H1 (cell line): ENCODE results near the gene PACS1. TPM values are rescaled to one million over a fixed set of nuclear protein-coding genes. Genes with fewer than 3 reads are reported as not detected.

ENCODE experiments used
- CTCF ChIA-PET: fragments of 300-600 bp; sonication (Branson Sonifier 250); formaldehyde crosslinking; loops from one replicate; lab custom pipeline; 2021; ENCODE audit not compliant: partially characterized antibody; lab: Charles Lee
- POLR2A ChIA-PET: fragments of 300-600 bp; sonication (Branson Sonifier 250); formaldehyde crosslinking; loops from one replicate; lab custom pipeline; 2021; ENCODE audit warnings: inconsistent platforms; ENCODE audit not compliant: partially characterized antibody; lab: Charles Lee
- DNase-seq, 2 experiments: peaks; one replicate each; pipeline versions ENCODE4 v3.0.0 to v3.0.0-alpha.2; 2010 to 2022; ENCODE audit warnings: low spot score in 2 of 2, low read depth in 1 of 2, mixed read lengths in 1 of 2
- FAIRE-seq: peaks from 2 replicates; lab custom pipeline; 2011; peaks lifted over from hg19 to GRCh38; lab: Jason Lieb, UNC
- H2AFZ ChIP-seq: 2 replicates; pipeline ENCODE4 v1.8.1; 2012; ENCODE audit warnings: low read length, inconsistent platforms
- H2AK5ac ChIP-seq: 2 replicates; pipeline ENCODE4 v1.6.1; 2013; ENCODE audit warnings: low read depth, low read length
- H2BK120ac ChIP-seq: replicated peaks from 2 replicates; pipeline ENCODE3; 2013; ENCODE audit warnings: low read depth, low read length, inconsistent platforms
- H2BK12ac ChIP-seq: 2 replicates; pipeline ENCODE4 v1.6.1; 2013; ENCODE audit warnings: low read depth, low read length
- H2BK15ac ChIP-seq: 2 replicates; pipeline ENCODE4 v1.6.1; 2013; ENCODE audit warnings: low read length
- H2BK20ac ChIP-seq: 2 replicates; pipeline ENCODE4 v1.6.1; 2013; ENCODE audit warnings: low read length
- H2BK5ac ChIP-seq: 2 replicates; pipeline ENCODE4 v1.6.1; 2013; ENCODE audit warnings: low read depth, low read length
- H3K14ac ChIP-seq: 2 replicates; pipeline ENCODE4 v1.6.1; 2013; ENCODE audit warnings: inconsistent platforms; ENCODE audit not compliant: insufficient read length
- H3K18ac ChIP-seq: 2 replicates; pipeline ENCODE4 v1.6.1; 2013; ENCODE audit warnings: low read length; ENCODE audit errors: extremely low read depth
- H3K23ac ChIP-seq: 2 replicates; pipeline ENCODE4 v1.6.1; 2013; ENCODE audit warnings: inconsistent platforms; ENCODE audit not compliant: insufficient read length
- H3K23me2 ChIP-seq: 2 replicates; pipeline ENCODE4 v1.6.1; 2013; ENCODE audit warnings: low read depth, low read length
- H3K27ac ChIP-seq: 2 replicates; pipeline ENCODE4 v1.6.1; 2011; ENCODE audit warnings: low read depth, low read length, inconsistent platforms
- H3K27me3 ChIP-seq, 4 experiments: replicated peaks in 1 of 4; 1 replicate in 1 of 4; 2 replicates in 3 of 4; pipeline versions ENCODE4 v1.6.1 to v1.8.1; 2011 to 2013; ENCODE audit warnings: low read length in 3 of 4, mild to moderate bottlenecking in 3 of 4, inconsistent platforms in 2 of 4, mixed read lengths in 2 of 4, moderate library complexity in 1 of 4; ENCODE audit not compliant: control insufficient read depth in 3 of 4, insufficient read depth in 3 of 4; ENCODE audit errors: extremely low read depth in 1 of 4
- H3K36me3 ChIP-seq, 4 experiments: 2 replicates each; pipeline versions ENCODE4 v1.6.1 to v1.8.1; 2011 to 2013; ENCODE audit warnings: mild to moderate bottlenecking in 4 of 4, low read length in 3 of 4, moderate library complexity in 2 of 4, control low read depth in 1 of 4, inconsistent platforms in 1 of 4; ENCODE audit not compliant: insufficient read depth in 4 of 4, control insufficient read depth in 2 of 4
- H3K4ac ChIP-seq: replicated peaks from 2 replicates; pipeline ENCODE3; 2013; ENCODE audit warnings: low read length, low read depth, mixed read lengths, inconsistent platforms; ENCODE audit not compliant: insufficient read length
- H3K4me1 ChIP-seq, 4 experiments: replicated peaks in 1 of 4; 1 replicate in 1 of 4; 2 replicates in 3 of 4; pipeline versions ENCODE4 v1.6.1 to v1.8.1; 2011 to 2013; ENCODE audit warnings: low read length in 3 of 4, inconsistent platforms in 2 of 4, mixed read lengths in 1 of 4; ENCODE audit not compliant: insufficient read depth in 4 of 4, control insufficient read depth in 3 of 4
- H3K4me2 ChIP-seq, 2 experiments: 2 replicates each; pipeline versions ENCODE4 v1.6.1 to v1.8.1; 2011 to 2013; ENCODE audit warnings: low read depth in 2 of 2, low read length in 2 of 2, control low read depth in 1 of 2, inconsistent platforms in 1 of 2, mild to moderate bottlenecking in 1 of 2; ENCODE audit not compliant: insufficient read depth in 1 of 2
- H3K4me3 ChIP-seq, 4 experiments: fragments of 200-600, 300-600 bp in 1 of 4; sonication (generic), shearing (Covaris generic), sonication (Bioruptor Twin) in 1 of 4; 2 replicates each; pipeline versions ENCODE4 v1.5.1 to v1.8.1; 2011 to 2016; ENCODE audit warnings: low read length in 4 of 4, low read depth in 3 of 4, control low read depth in 2 of 4, inconsistent platforms in 2 of 4, mild to moderate bottlenecking in 2 of 4, mixed read lengths in 1 of 4, moderate library complexity in 1 of 4; ENCODE audit not compliant: insufficient read depth in 2 of 4; ENCODE audit errors: extremely low read depth in 1 of 4
- H3K56ac ChIP-seq: replicated peaks from 2 replicates; pipeline ENCODE3; 2013; ENCODE audit warnings: low read depth, mild to moderate bottlenecking, mixed read lengths, low read length, inconsistent platforms; ENCODE audit not compliant: insufficient read length
- H3K79me1 ChIP-seq: 2 replicates; pipeline ENCODE4 v1.6.1; 2013; ENCODE audit warnings: low read depth, low read length, control low read depth
- H3K79me2 ChIP-seq, 2 experiments: 2 replicates each; pipeline versions ENCODE4 v1.6.1 to v1.8.1; 2012 to 2013; ENCODE audit warnings: low read length in 2 of 2, mild to moderate bottlenecking in 2 of 2, inconsistent platforms in 1 of 2; ENCODE audit not compliant: insufficient read depth in 2 of 2, control insufficient read depth in 1 of 2
- H3K9ac ChIP-seq, 4 experiments: replicated peaks in 1 of 4; 1 replicate in 1 of 4; 2 replicates in 3 of 4; pipeline versions ENCODE4 v1.6.1 to v1.8.1; 2011 to 2013; ENCODE audit warnings: low read depth in 3 of 4, low read length in 3 of 4, control low read depth in 2 of 4, mild to moderate bottlenecking in 2 of 4, moderate library complexity in 2 of 4, inconsistent platforms in 1 of 4; ENCODE audit errors: extremely low read depth in 1 of 4
- H3K9me3 ChIP-seq, 2 experiments: 2 replicates each; pipeline versions ENCODE4 v1.6.1 to v1.8.1; 2012 to 2013; ENCODE audit warnings: mild to moderate bottlenecking in 2 of 2, moderate library complexity in 2 of 2, control low read depth in 1 of 2, inconsistent platforms in 1 of 2, low read depth in 1 of 2, low read length in 1 of 2, mixed read lengths in 1 of 2; ENCODE audit not compliant: insufficient read depth in 2 of 2
- H4K20me1 ChIP-seq, 2 experiments: replicated peaks in 1 of 2; 2 replicates each; pipeline versions ENCODE3 to v1.8.1; 2011 to 2013; ENCODE audit warnings: inconsistent platforms in 2 of 2, low read length in 2 of 2, mild to moderate bottlenecking in 1 of 2; ENCODE audit not compliant: insufficient read depth in 2 of 2, control insufficient read depth in 1 of 2
- H4K5ac ChIP-seq: 2 replicates; pipeline ENCODE4 v1.6.1; 2013; ENCODE audit warnings: low read length, low read depth, mixed read lengths, inconsistent platforms; ENCODE audit not compliant: insufficient read length
- H4K8ac ChIP-seq: 2 replicates; pipeline ENCODE4 v1.8.0; 2013; ENCODE audit warnings: mild to moderate bottlenecking, moderate library complexity, low read length, inconsistent platforms; ENCODE audit not compliant: insufficient read depth; ENCODE audit errors: extremely low read depth
- H4K91ac ChIP-seq: replicated peaks from 2 replicates; pipeline ENCODE3; 2013; ENCODE audit warnings: low read length, mixed read lengths, inconsistent platforms; ENCODE audit not compliant: insufficient read length
- FOSL1 ChIP-seq: IDR thresholded peaks from 2 replicates; pipeline ENCODE4 v1.6.1; 2011; ENCODE audit warnings: mild to moderate bottlenecking, low read depth, low read length, moderate library complexity; ENCODE audit not compliant: insufficient read depth
- JUN ChIP-seq: IDR thresholded peaks from 2 replicates; pipeline ENCODE4 v1.6.1; 2011; ENCODE audit warnings: low read depth, mild to moderate bottlenecking, improper control_type of control experiment, low read length
- NRF1 ChIP-seq: IDR thresholded peaks from 2 replicates; pipeline ENCODE4 v1.6.1; 2011; ENCODE audit warnings: mild to moderate bottlenecking, low read depth, low read length, improper control_type of control experiment
- POLR2AphosphoS5 ChIP-seq: IDR thresholded peaks from 2 replicates; pipeline ENCODE4 v1.6.1; 2011; ENCODE audit warnings: low read depth, low read length
- POU5F1 ChIP-seq: IDR thresholded peaks from 2 replicates; pipeline ENCODE4 v1.6.1; 2011; ENCODE audit warnings: low read depth, mild to moderate bottlenecking, low read length, moderate library complexity
- RNF2 ChIP-seq: fragments of 200-900, 300-1000 bp; sonication (generic); IDR thresholded peaks from 2 replicates; pipeline ENCODE4 v1.7.1; 2016; ENCODE audit warnings: borderline replicate concordance, low read depth, mild to moderate bottlenecking, antibody characterized with exemption, low read length; ENCODE audit not compliant: poor library complexity, severe bottlenecking; ENCODE audit errors: missing control alignments
- SUZ12 ChIP-seq: fragments of 200-600 bp; sonication (generic); IDR thresholded peaks from 2 replicates; pipeline ENCODE4 v1.6.1; 2012; ENCODE audit warnings: mild to moderate bottlenecking, inconsistent platforms, low read length, moderate library complexity, mixed read lengths
- TAF7 ChIP-seq: optimal IDR thresholded peaks from 2 replicates; pipeline ENCODE3; 2011; ENCODE audit warnings: low read depth, mild to moderate bottlenecking, inconsistent platforms, low read length, moderate library complexity, borderline replicate concordance
- WGBS, 2 experiments: shearing (Covaris generic) in 1 of 2; methylation state at CpG; one replicate each; pipeline versions ENCODE4 v1.1.6 to v1.1.7; 2013 to 2015; ENCODE audit warnings: low lambda C conversion rate in 2 of 2, mixed read lengths in 2 of 2, inconsistent platforms in 1 of 2, low coverage in 1 of 2, missing lambda C conversion rate in 1 of 2; ENCODE audit not compliant: insufficient replicate concordance in 2 of 2, insufficient coverage in 1 of 2, insufficient read length in 1 of 2; ENCODE audit errors: extremely low coverage in 1 of 2, missing lambda C conversion rate in 1 of 2; 5-methylcytosine and 5-hydroxymethylcytosine counted together
- polyA plus RNA-seq, 7 experiments: library from polyadenylated mRNA; depleted of rRNA in 3 of 7; stranded (reverse) in 5 of 7; unstranded in 2 of 7; fragments of >200 nt in 5 of 7; fragments of 200-250 nt in 2 of 7; gene quantifications; 1 replicate in 5 of 7; 2 replicates in 1 of 7; 4 replicates in 1 of 7; pipeline versions ENCODE4 v1.2.1 to v1.2.3, GENCODE V29; 2011 to 2013; ENCODE audit warnings: missing spikeins in 2 of 7, mixed read lengths in 2 of 7
- total RNA-seq: library from RNA; stranded (reverse); fragmentation: NEBNext Ultra II Directional; extraction: Animal tissue kit (Norgen Biotek cat#: 25700); gene quantifications from 2 replicates; pipeline ENCODE4 v1.2.1, GENCODE V29; 2021
- TF ChIP-seq, protein P1 (sequence below): IDR thresholded peaks from 2 replicates; pipeline ENCODE4 v1.6.1; 2012; ENCODE audit warnings: low read length, inconsistent platforms

PACS1 gene
- total and polyA plus RNA-seq, 2 of the 8 experiments (the other 6 are each of a cell fraction or from before 2014, with no cell fraction given), result 11.5 to 36.0 TPM

DNA sequence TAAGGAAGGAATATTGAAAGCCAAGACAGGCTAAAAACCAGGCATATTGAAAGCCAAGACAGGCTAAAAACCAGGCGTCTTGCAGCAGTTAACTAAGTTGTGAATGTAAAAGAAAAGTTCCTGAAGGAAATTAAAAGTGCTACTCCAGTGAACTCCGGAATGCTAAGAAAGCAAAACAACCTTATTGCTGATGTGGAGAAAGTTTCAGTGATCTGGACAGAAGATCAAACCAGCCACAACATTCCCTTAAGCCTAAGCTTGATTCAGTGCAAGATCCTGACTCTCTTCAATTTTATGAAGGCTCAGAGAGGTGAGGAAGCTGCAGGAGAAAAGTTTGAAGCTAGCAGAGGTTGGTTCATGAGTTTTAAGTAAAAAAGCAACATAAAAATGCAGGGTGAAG is 51.4 kb downstream of the PACS1 start:
- Histone ChIP-seq H3K9ac (no peak overlapping the region), H3K36me3 (no peaks in the 10 kb centered on the region), H3K4ac (no peak overlapping the region), H2BK120ac (no peak overlapping the region), H4K8ac (no peak overlapping the region), H3K9me3 (no peaks in the 10 kb centered on the region), H2BK5ac (no peak overlapping the region), H3K79me2 (no peaks in the 10 kb centered on the region), H3K4me1 (peaks cover 0 to 11% (median 4%) of the 10 kb centered on the region in 4 experiments; a peak in 3 of 7 replicates), H2AFZ (no peak overlapping the region), H3K4me2 (no peak overlapping the region), H2BK12ac (no peak overlapping the region), H4K5ac (no peak overlapping the region), H4K20me1 (no peaks in the 10 kb centered on the region), H2BK20ac (no peak overlapping the region), H3K4me3 (no peak overlapping the region), H3K27ac (no peak overlapping the region), H3K79me1 (no peaks in the 10 kb centered on the region; the same call in 1 of the 2 replicates), H3K14ac (no peak overlapping the region), H3K18ac (no peak overlapping the region), H2AK5ac (no peak overlapping the region), H3K23me2 (no peaks in the 10 kb centered on the region), H3K56ac (no peak overlapping the region), H2BK15ac (no peak overlapping the region), H3K27me3 (no peaks in the 10 kb centered on the region; a peak in 1 of 7 replicates), H4K91ac (no peak overlapping the region), H3K23ac (no peak overlapping the region)
- CTCF ChIA-PET, result interaction anchor here (1.9 kb wide), 1 partner anchor 53 kb away, joined by 6 read pairs; no protein-coding TSS in a partner anchor
- WGBS, 2 experiments, result 93% methylated on average over 2 of the region's 2 CpGs; no CpG with 5 or more reads in 1 of the 2 experiments
- DNase-seq (no peak), FAIRE-seq (no peak)
- POLR2A ChIA-PET, result no interaction called here
- TF ChIP-seq TAF7, result no peak
- TF ChIP-seq POLR2AphosphoS5, result no peak
- no peak for TF ChIP-seq FOSL1
- TF ChIP-seq SUZ12, result no peak
- TF ChIP-seq, protein P1, sequence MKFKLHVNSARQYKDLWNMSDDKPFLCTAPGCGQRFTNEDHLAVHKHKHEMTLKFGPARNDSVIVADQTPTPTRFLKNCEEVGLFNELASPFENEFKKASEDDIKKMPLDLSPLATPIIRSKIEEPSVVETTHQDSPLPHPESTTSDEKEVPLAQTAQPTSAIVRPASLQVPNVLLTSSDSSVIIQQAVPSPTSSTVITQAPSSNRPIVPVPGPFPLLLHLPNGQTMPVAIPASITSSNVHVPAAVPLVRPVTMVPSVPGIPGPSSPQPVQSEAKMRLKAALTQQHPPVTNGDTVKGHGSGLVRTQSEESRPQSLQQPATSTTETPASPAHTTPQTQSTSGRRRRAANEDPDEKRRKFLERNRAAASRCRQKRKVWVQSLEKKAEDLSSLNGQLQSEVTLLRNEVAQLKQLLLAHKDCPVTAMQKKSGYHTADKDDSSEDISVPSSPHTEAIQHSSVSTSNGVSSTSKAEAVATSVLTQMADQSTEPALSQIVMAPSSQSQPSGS, result no peak
- no peak for TF ChIP-seq RNF2
- no peak for TF ChIP-seq JUN
- no peak for TF ChIP-seq POU5F1
- no peak for TF ChIP-seq NRF1
